Right lobe of liver (tissue), 6 donors: Measurements from ENCODE around the gene NRXN3. TPM values are rescaled to one million over a fixed set of nuclear protein-coding genes. Genes with fewer than 3 reads are reported as not detected.

ENCODE experiments used
- ATAC-seq, 4 donors: fragments of 200-7000 bp; cut with Tn5 transposase; one replicate each; pipeline ENCODE4 v1.9.1; 2020; ENCODE audit warnings: mild to moderate bottlenecking in 4 of 4, moderate library complexity in 4 of 4
- DNase-seq, 3 donors: peaks; one replicate each; pipeline ENCODE4 v3.0.0-alpha.2; 2020
- H3K27ac ChIP-seq, 3 donors: fragments of 200-600 bp; one replicate each; pipeline ENCODE4 v1.8.0; 2022
- H3K27me3 ChIP-seq, 2 donors: fragments of 200-600 bp; one replicate each; pipeline ENCODE4 v1.8.0; 2022
- H3K36me3 ChIP-seq, 4 donors: fragments of 200-600 bp; sonication (generic) in 1 of 4; one replicate each; pipeline versions ENCODE4 v1.5.1 to v1.8.0; 2017 to 2022; ENCODE audit warnings: control low read depth in 1 of 4
- H3K4me1 ChIP-seq, 4 donors: fragments of 200-600 bp; sonication (generic) in 1 of 4; one replicate each; pipeline versions ENCODE4 v1.5.1 to v1.8.0; 2017 to 2022; ENCODE audit warnings: control low read depth in 1 of 4
- H3K4me3 ChIP-seq, 3 donors: fragments of 200-600 bp; one replicate each; pipeline ENCODE4 v1.8.0; 2022
- H3K9me3 ChIP-seq, 4 donors: fragments of 200-600 bp; sonication (generic) in 1 of 4; one replicate each; pipeline versions ENCODE4 v1.5.1 to v1.8.0; 2017 to 2022; ENCODE audit warnings: control low read depth in 1 of 4
- POLR2A ChIP-seq: fragments of 450-650 bp; IDR thresholded peaks from one replicate; pipeline ENCODE4 v1.6.1; 2017; ENCODE audit warnings: antibody characterized with exemption, mild to moderate bottlenecking
- WGBS: methylation state at CpG from one replicate; pipeline ENCODE4 v1.1.6; 2018; ENCODE audit warnings: low coverage, low lambda C conversion rate; ENCODE audit not compliant: insufficient coverage; ENCODE audit errors: missing lambda C conversion rate; 5-methylcytosine and 5-hydroxymethylcytosine counted together
- intact Hi-C, 2 donors: fragments of 100-400 bp; cut with DNase I; formaldehyde crosslinking; loops; one replicate each; pipeline versions ENCODE4 v1.11.2 to v1.14.1; 2022
- total RNA-seq, 6 experiments: library from RNA; depleted of rRNA in 2 of 6; stranded (reverse); fragments of >200 nt in 2 of 6; fragmentation: NEBNext Ultra II Directional in 3 of 6; extraction: Animal tissue kit (Norgen Biotek cat#: 25700) in 3 of 6; gene quantifications; one replicate each; pipeline versions ENCODE4 v1.1.0 to v1.2.4, GENCODE V29; 2016 to 2023
- TF ChIP-seq, protein P1 (sequence below), 4 donors: fragments of 200-600 bp in 3 of 4; fragments of 450-650 bp in 1 of 4; IDR thresholded peaks; one replicate each; pipeline versions ENCODE4 v1.5.1 to v1.8.0; 2016 to 2022; ENCODE audit warnings: antibody characterized with exemption in 4 of 4, mild to moderate bottlenecking in 2 of 4
- donor health status: DM: no; HTN: yes; CAD: no.
- donor health status: DM: no; HTN: no; CAD: no.
- donor health status: DM: no; HTN: no; CAD: no.
- donor health status: DM: no; HTN: yes; CAD: no.
- donor health status: DM: no; HTN: yes; CAD: no.

The NRXN3 gene
- total RNA-seq, 6 experiments from 2014 or later = 0.06 to 0.51 (median 0.23) TPM; not detected in 1

DNA sequence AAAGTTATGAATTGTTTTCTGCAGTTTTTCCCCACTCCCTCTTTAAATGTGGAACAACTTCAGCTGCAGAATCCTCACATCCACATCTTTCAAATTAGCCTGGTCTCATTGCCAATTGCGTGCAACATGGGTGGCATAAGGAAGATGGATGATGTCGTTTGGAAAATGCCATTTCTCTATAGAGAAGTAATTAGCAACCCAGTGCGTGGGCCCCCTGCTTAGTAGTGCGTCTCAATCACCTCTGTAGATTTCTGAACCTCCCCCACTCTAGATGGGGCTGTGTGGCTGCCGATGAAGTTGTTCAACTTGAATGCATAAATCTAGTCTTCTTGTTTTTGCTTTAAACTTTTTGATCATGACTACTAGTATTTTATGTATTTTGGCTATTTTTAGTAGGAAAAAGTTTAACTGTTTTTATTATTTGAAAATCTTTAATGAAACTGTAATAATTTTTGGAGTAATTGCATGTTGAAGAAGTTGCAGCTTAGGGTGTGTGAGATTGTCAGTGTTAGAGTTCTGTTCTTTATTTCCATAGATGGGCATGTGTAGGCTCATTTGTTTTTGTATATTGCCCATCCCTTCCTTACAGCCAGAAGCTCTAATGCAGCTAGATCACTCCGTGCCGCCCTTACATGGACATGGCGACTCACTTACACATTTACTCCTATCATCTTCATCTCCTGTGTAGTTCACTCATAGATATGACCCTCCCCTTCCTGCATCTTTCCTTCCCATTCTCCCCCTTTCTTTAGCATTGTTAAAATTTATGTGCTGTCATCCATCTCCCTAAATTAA, 1683.0 kb downstream of the NRXN3 start:
- no peaks in the 10 kb centered on the region for H3K27me3 ChIP-seq
- H3K27ac ChIP-seq = no peak overlapping the region
- 62% methylated on average over 8 of the region's 8 CpGs for WGBS
- intact Hi-C loops = no loop called here
- H3K9me3 ChIP-seq = no peaks in the 10 kb centered on the region
- H3K4me3 ChIP-seq = no peak overlapping the region
- DNase-seq (no peak), ATAC-seq (no peak)
- H3K36me3 ChIP-seq = no peaks in the 10 kb centered on the region
- TF ChIP-seq, protein P1, sequence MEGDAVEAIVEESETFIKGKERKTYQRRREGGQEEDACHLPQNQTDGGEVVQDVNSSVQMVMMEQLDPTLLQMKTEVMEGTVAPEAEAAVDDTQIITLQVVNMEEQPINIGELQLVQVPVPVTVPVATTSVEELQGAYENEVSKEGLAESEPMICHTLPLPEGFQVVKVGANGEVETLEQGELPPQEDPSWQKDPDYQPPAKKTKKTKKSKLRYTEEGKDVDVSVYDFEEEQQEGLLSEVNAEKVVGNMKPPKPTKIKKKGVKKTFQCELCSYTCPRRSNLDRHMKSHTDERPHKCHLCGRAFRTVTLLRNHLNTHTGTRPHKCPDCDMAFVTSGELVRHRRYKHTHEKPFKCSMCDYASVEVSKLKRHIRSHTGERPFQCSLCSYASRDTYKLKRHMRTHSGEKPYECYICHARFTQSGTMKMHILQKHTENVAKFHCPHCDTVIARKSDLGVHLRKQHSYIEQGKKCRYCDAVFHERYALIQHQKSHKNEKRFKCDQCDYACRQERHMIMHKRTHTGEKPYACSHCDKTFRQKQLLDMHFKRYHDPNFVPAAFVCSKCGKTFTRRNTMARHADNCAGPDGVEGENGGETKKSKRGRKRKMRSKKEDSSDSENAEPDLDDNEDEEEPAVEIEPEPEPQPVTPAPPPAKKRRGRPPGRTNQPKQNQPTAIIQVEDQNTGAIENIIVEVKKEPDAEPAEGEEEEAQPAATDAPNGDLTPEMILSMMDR (IDR thresholded peaks at IDR 0.05) = no peak
- TF ChIP-seq POLR2A = no peak
- no peaks in the 10 kb centered on the region for H3K4me1 ChIP-seq

DNA sequence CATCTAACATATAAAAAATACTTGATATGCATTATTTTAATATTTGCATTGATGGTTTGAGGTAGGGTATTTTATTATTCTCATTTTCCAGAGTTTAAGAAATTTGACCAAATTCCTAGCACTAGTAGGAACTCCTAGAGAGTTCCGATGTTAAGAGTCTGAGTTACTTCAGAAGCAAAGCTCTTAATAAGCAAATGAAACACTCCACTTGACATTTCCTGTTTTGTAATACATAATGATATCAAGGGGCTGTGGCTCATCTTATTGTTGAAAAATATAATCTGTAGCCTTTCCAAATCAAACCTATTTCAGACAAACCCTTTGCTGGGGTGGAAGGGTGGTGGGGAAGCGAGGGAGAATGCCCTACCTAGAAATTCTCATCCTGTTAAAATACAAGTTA, 1685.6 kb downstream of the NRXN3 start:
- H3K4me1 ChIP-seq = no peaks in the 10 kb centered on the region
- no peak overlapping the region for H3K27ac ChIP-seq
- no peaks in the 10 kb centered on the region for H3K36me3 ChIP-seq
- WGBS = 76% methylated on average over 2 of the region's 2 CpGs
- ATAC-seq = no peak
- intact Hi-C loops = no loop called here
- no peaks in the 10 kb centered on the region for H3K27me3 ChIP-seq
- DNase-seq = no peak
- TF ChIP-seq, protein P1 (IDR thresholded peaks at IDR 0.05) = no peak
- no peak for TF ChIP-seq POLR2A
- no peaks in the 10 kb centered on the region for H3K9me3 ChIP-seq
- H3K4me3 ChIP-seq = no peak overlapping the region

DNA sequence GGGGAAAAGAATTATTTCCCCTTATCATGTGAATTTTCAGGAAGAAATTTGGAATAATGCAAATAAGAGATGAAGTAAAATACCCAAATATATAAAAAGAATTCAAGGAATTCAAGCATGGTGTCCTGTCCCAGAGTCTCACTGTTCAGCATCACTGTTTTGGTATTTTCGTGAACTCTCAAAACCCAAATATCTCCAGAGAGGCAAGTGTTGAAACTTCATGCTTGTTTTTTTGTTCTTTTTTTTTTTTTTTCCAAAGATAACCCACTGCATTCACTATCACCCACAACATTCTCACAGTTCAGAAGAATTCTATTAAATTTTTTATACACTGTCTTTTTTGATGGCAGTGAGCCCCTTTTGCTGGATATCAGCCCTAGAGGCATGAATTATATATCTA, 1686.2 kb downstream of the NRXN3 start:
- WGBS = 33% methylated on average over 1 of the region's 1 CpG
- no peak overlapping the region for H3K27ac ChIP-seq
- intact Hi-C loops = no loop called here

DNA sequence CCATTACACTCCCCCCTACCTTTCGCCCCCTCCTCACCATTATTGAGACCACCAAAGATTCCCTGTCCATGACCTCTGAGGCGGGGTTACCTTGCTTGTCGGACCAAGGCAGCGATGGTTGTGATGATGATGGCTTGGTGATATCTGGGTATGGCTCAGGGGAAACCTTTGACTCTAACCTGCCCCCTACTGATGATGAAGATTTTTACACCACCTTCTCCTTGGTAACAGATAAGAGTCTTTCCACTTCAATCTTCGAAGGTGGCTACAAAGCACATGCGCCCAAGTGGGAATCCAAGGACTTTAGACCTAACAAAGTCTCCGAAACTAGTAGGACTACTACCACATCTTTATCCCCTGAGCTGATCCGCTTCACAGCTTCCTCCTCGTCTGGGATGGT, 1690.9 kb downstream of the NRXN3 start:
- Histone ChIP-seq H3K9me3 (no peaks in the 10 kb centered on the region), H3K27ac (no peak overlapping the region), H3K4me3 (no peak overlapping the region), H3K36me3 (no peaks in the 10 kb centered on the region), H3K27me3 (no peaks in the 10 kb centered on the region), H3K4me1 (no peaks in the 10 kb centered on the region)
- DNase-seq = no peak
- 80% methylated on average over 3 of the region's 9 CpGs for WGBS
- peak in 3 of 4 donors; percentile 48 to 75 (median 67) for ATAC-seq
- TF ChIP-seq, protein P1 (IDR thresholded peaks at IDR 0.05) = peak; percentile 17 to 44 (median 32)
- TF ChIP-seq POLR2A = no peak
- intact Hi-C loops = no loop called here

More for the DNA sequence above, 1686.2 kb downstream of the NRXN3 start:
- no peaks in the 10 kb centered on the region for H3K27me3 ChIP-seq
- H3K36me3 ChIP-seq = no peaks in the 10 kb centered on the region
- ATAC-seq = no peak
- no peak overlapping the region for H3K4me3 ChIP-seq
- no peaks in the 10 kb centered on the region for H3K9me3 ChIP-seq
- no peak for TF ChIP-seq POLR2A
- TF ChIP-seq, protein P1 (IDR thresholded peaks at IDR 0.05) = no peak
- no peak for DNase-seq
- no peaks in the 10 kb centered on the region for H3K4me1 ChIP-seq
